Fibroblast of skin of scalp (primary cell): ENCODE data around the gene IPO9.
A peak's percentile ranks its signal among the peaks of the same experiment; 100 is the strongest.
"Not testable (repeated sequence)": the region's sequence is repeated elsewhere in the genome, so short reads cannot be mapped to it uniquely, and the experiment has no call there.

Experiments used
- DNase-seq: peaks from one replicate; pipeline ENCODE4 v3.0.0-alpha.2; 2013

The IPO9 gene

GRCh38 chr1:201849372-201850052 is 20.6 kb downstream of the IPO9 start:
- DNase-seq: no peak

GRCh38 chr1:201850053-201850397 is 21.1 kb downstream of the IPO9 start:
- DNase-seq: peak; percentile 96

GRCh38 chr1:201851949-201852348 is 23.0 kb downstream of the IPO9 start:
- DNase-seq: no peak

- not testable (repeated sequence) for DNase-seq
These were observed 27.8 kb downstream of the IPO9 start for GRCh38 chr1:201856722-201857121.

- no peak for DNase-seq
These were observed 30.5 kb downstream of the IPO9 start for GRCh38 chr1:201859424-201859823.

- DNase-seq: no peak
These were observed 32.5 kb downstream of the IPO9 start for GRCh38 chr1:201861448-201861847.

- no peak for DNase-seq
These were observed 41.4 kb downstream of the IPO9 start for GRCh38 chr1:201870397-201870796.

GRCh38 chr1:201874672-201875071 is 45.7 kb downstream of the IPO9 start:
- DNase-seq: no peak

- peak; percentile 39 for DNase-seq
These were observed 47.3 kb downstream of the IPO9 start for GRCh38 chr1:201876148-201876818.

GRCh38 chr1:201877877-201878401 is 49.0 kb downstream of the IPO9 start:
- peak; percentile 60 for DNase-seq

GRCh38 chr1:201880928-201881571 is 52.1 kb downstream of the IPO9 start:
- DNase-seq: no peak

GRCh38 chr1:201881617-201882016 is 52.7 kb downstream of the IPO9 start:
- DNase-seq: no peak

- DNase-seq: peak; percentile 88
These were observed 53.7 kb downstream of the IPO9 start for GRCh38 chr1:201882665-201883132.

GRCh38 chr1:201883266-201883665 is 54.3 kb downstream of the IPO9 start:
- no peak for DNase-seq

GRCh38 chr1:201883786-201884185 is 54.8 kb downstream of the IPO9 start:
- peak; percentile 48 for DNase-seq

- DNase-seq: no peak
These were observed 55.5 kb downstream of the IPO9 start for GRCh38 chr1:201884425-201884824.

GRCh38 chr1:201885531-201886075 is 56.6 kb downstream of the IPO9 start:
- peak; percentile 54 for DNase-seq

GRCh38 chr1:201886103-201886885 is 57.3 kb downstream of the IPO9 start:
- DNase-seq: peak; percentile 31

GRCh38 chr1:201887116-201887866 is 58.3 kb downstream of the IPO9 start:
- no peak for DNase-seq

- peak; percentile 69 for DNase-seq
These were observed 59.5 kb downstream of the IPO9 start, which contains the start of gene SHISA4 for GRCh38 chr1:201888282-201889089. TSS of gene SHISA4 (plus strand) at chr1:201888898. CDS start at chr1:201888995, 97 bp downstream.
